SH-SY5Y (cell line): ENCODE results near the gene FBXL2.

ENCODE experiments used
- GATA2 ChIP-seq: IDR thresholded peaks from 2 replicates; pipeline ENCODE4 v1.6.1; 2011; ENCODE audit warnings: mild to moderate bottlenecking, low read depth, low read length
- GATA3 ChIP-seq: IDR thresholded peaks from 2 replicates; pipeline ENCODE4 v1.6.1; 2011; ENCODE audit warnings: low read depth, mild to moderate bottlenecking, low read length, moderate library complexity

- TF ChIP-seq GATA3 (no peak), GATA2 (no peak)
These were observed 35.1 kb downstream of the FBXL2 start for GRCh38 chr3:33312361-33312760.
